Stromal cell of bone marrow (primary cell): ENCODE data around the gene IRF2.

Experiments used
- DNase-seq: peaks from one replicate; pipeline ENCODE4 v3.0.0-alpha.2; 2012; ENCODE audit warnings: low read depth

IRF2 gene

GRCh38 chr4:184368290-184368689, 106.1 kb downstream of the IRF2 start:
- DNase-seq = no peak

- DNase-seq = no peak
Observed at GRCh38 chr4:184364100-184364921, 110.0 kb downstream of the IRF2 start.

- DNase-seq = no peak
Observed at GRCh38 chr4:184363258-184363657, 111.1 kb downstream of the IRF2 start.

DNA sequence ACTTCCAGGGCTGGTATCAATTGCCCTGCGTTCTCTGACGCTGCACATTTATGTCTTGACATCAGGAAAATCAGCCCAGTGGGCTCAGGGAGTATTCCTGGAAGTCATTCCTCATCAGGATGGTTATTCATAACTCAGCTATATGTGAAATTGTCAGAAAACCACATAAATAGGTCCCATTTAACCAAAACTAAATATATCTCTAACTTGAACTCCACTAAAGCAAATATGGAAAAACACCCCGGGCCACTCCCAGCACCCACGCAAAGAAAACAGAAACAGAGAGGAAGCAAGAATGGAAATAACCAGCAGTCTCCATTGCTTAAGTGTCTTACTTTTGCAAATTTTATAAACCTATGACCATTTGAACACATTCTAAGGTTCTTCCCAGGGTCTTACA, 112.0 kb downstream of the IRF2 start:
- peak; percentile 71 for DNase-seq

DNA sequence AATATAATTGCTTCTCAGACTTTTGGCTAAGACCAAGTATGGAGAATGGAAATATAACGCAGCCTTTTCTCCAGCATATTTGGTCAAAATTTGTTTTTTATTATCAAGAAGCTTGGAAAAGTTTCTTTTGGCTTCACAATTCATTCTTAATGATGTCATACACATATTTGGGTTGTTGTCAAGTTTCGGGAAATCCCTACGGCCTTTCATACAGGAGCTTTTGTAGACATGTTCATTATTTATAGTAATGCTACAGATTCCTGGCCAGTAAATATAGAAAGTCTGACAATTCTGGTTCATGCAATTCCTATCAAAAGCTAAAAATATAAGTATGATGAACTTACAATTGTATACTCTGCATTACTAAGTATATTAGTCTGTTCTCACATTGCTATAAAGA, 112.9 kb downstream of the IRF2 start:
- peak; percentile 59 for DNase-seq

- DNase-seq = no peak
Observed at GRCh38 chr4:184359888-184360287, 114.5 kb downstream of the IRF2 start.

DNA sequence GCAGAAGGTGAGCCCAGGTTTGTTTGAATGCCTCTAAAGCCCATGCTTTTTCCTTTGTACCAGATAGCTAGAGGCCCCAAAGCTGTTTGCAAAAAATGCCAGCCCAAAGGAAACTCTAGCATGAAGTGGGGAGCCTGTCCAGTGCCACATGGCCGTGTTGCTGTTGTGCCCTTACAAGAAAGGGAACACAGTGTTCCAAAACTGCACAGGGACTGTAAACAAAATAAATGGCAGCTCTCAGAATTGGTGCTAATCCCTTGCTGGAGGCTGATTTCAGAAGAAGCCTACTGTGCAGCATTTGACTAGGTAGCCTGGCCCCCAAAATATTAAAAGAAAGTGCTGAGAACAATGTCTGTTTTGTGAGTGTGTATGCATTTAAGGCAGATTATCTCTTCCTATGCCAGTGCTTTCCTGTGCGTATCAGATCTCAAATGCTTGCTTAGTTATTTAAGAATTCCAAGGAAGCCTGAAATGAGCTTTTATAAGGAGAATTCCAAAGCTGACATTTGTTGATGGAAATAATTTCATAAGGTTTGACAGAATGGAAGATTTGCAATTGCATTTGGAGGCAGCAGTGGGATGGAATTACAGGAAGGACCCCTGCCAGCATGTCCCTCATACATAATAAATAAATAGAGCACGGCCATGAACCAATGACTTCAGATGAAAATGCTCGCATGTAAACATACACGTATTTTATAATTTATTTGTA, 115.7 kb downstream of the IRF2 start:
- no peak for DNase-seq

GRCh38 chr4:184357772-184358171, 116.6 kb downstream of the IRF2 start:
- DNase-seq = no peak

- no peak for DNase-seq
Observed at GRCh38 chr4:184357165-184357564, 117.2 kb downstream of the IRF2 start.

- no peak for DNase-seq
Observed at GRCh38 chr4:184356366-184356765, 118.0 kb downstream of the IRF2 start.

DNA sequence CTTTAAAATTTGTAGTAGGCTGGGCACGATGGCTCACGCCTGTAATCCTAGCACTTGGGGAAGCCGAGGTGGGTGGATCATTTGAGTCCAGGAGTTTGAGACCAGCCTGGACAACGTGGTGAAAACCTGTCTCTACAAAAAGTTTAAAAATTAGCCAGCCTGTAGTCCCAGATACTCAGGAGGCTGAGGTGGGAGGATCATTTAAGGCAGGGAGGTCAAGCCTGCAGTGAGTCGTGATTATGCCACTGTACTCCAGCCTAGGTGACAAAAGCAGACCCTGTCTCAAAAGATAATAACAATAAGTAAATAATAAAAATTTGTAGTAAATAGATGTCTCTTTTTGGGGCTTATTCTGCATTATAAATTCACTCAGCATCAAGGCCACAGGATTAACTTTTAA, 118.5 kb downstream of the IRF2 start:
- no peak for DNase-seq

DNA sequence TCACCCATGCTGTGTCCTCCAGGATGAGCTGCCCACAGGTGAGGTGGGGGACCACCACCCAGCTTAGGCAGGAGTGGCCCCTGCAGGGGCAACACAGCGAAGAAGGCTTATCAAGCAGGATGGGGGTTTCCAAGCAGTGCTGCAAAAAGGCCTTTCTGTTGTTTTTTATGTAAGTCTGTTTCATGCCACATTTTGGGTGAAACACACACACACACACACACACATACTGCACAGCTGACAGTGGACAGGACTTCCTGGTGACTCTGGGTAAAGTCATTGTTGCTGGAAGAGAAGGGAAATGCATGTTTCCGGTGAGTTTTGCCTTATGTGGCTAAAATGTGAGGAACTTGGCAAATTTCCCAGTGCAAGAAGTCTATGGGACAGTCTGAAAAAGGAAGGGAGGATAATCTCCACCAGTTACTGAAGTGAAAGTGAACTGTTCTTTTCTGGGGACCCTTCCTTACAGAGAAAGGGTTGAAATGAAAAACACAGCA, 119.2 kb downstream of the IRF2 start:
- peak; percentile 80 for DNase-seq

DNA sequence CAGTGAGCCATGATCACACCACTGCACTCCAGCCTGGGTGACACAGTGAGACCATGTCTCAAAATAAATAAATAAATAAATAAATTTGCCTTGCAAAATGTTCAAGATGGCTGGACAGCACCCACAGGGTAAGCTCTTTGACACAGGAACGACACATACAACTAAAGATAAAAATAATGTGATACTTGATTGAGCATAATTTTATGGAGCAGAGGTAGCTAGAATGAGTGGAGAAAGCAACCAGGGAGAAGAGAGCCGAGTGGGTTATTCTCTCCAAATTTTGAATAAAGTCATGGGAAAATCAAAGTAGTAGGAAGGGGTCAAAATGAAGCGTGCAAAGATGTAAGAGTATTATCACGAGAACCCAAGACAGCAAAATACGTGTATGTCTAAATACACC, 121.5 kb downstream of the IRF2 start:
- no peak for DNase-seq

- DNase-seq = no peak
Observed at GRCh38 chr4:184351560-184352451, 122.5 kb downstream of the IRF2 start.

- DNase-seq = no peak
Observed at GRCh38 chr4:184350964-184351363, 123.4 kb downstream of the IRF2 start.

GRCh38 chr4:184350213-184350817, 124.0 kb downstream of the IRF2 start:
- DNase-seq = no peak

DNA sequence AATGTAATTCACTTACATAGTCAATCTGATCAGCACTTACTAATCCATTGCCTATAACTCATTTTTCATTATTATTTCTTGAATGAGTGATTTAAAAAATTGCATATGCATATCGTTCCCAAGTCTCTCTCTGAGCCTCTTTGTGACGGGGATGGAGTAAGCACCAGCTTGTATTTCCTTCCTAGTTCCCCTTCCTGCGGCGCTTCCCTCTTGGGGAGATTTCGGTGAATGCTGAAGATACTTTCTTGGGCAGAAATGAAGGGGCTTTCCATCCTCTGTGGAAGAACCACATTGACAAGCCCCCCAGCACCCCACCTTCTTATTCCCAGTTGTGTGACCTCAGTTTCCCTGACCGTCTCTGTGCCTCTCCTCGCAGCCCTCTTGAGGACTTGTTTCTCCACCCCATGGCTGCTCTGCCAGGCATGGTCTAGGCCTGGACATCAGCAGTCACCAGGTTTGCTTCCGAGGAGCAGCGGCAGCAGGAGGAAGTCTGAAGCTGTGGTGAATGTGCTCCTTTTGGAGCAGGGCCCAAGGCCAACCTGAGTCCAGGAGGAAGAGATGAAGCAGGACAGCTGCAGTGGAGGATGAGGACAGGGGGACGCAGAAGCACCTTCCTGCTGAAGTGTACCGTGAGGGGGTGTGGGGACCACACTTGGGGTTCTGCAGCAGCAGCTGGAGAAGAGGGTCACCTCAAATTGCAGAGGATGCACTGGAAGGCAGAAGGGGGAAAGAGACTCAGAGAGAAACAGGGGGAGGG, 124.9 kb downstream of the IRF2 start:
- no peak for DNase-seq

- DNase-seq = no peak
Observed at GRCh38 chr4:184348311-184349233, 125.8 kb downstream of the IRF2 start.

- DNase-seq = no peak
Observed at GRCh38 chr4:184347251-184348239, 126.8 kb downstream of the IRF2 start.
